K562 (cell line): ENCODE measurements around the gene ZNF236. TPM values are rescaled to one million over a fixed set of nuclear protein-coding genes. Genes with fewer than 3 reads are reported as not detected.

ENCODE experiments used
- CCNT2 ChIP-seq: IDR thresholded peaks from 2 replicates; pipeline ENCODE4 v1.6.1; 2011; ENCODE audit warnings: borderline replicate concordance, low read depth, mild to moderate bottlenecking, moderate library complexity, mixed read lengths, low read length; ENCODE audit not compliant: insufficient read length; ENCODE audit errors: extremely low read depth
- HDAC2 ChIP-seq: fragments of 450-650 bp; IDR thresholded peaks from 2 replicates; pipeline ENCODE4 v1.6.1; 2016; ENCODE audit warnings: mild to moderate bottlenecking
- HMGN3 ChIP-seq: IDR thresholded peaks from 2 replicates; pipeline ENCODE4 v1.6.1; 2011; ENCODE audit warnings: borderline replicate concordance, low read depth, mild to moderate bottlenecking, mixed read lengths, low read length; ENCODE audit not compliant: insufficient read length; ENCODE audit errors: extremely low read depth
- HNRNPK ChIP-seq: fragments of 200-400 bp; formaldehyde crosslinking; IDR thresholded peaks from one replicate; pipeline ENCODE4 v1.6.1; 2018; ENCODE audit warnings: mild to moderate bottlenecking, low read depth, low read length; ENCODE audit not compliant: poor library complexity, severe bottlenecking
- KDM5B ChIP-seq: fragments of 200-600 bp; sonication (generic); IDR thresholded peaks from 2 replicates; pipeline ENCODE4 v1.6.1; 2012; ENCODE audit warnings: low read depth, mild to moderate bottlenecking, moderate library complexity, low read length, control low read depth, inconsistent platforms; ENCODE audit not compliant: insufficient replicate concordance
- L3MBTL2 ChIP-seq: fragments of 450-650 bp; IDR thresholded peaks from 2 replicates; pipeline ENCODE4 v1.6.1; 2016; ENCODE audit warnings: mild to moderate bottlenecking, moderate library complexity
- MYC ChIP-seq, 2 experiments: fragments of 250-450 bp in 1 of 2; sonication (Bioruptor Pico) in 1 of 2; IDR thresholded peaks; 2 replicates each; pipeline versions ENCODE4 v1.5.1 to v1.6.1; 2012 to 2021; ENCODE audit warnings: low read depth in 2 of 2, borderline replicate concordance in 1 of 2, improper control_type of control experiment in 1 of 2, low read length in 1 of 2, mild to moderate bottlenecking in 1 of 2, moderate library complexity in 1 of 2
- NONO ChIP-seq, 2 experiments: fragments of 200-400 bp in 1 of 2; fragments of 450-650 bp in 1 of 2; formaldehyde crosslinking in 1 of 2; IDR thresholded peaks; 2 replicates each; pipeline ENCODE4 v1.6.1; 2017; ENCODE audit warnings: low read depth in 2 of 2, mild to moderate bottlenecking in 2 of 2, moderate library complexity in 2 of 2, low read length in 1 of 2
- PHF8 ChIP-seq: fragments of 200-600 bp; sonication (generic); IDR thresholded peaks from 2 replicates; pipeline ENCODE4 v1.6.1; 2012; ENCODE audit warnings: mixed run types, mild to moderate bottlenecking, inconsistent platforms, low read length, moderate library complexity, borderline replicate concordance
- POLR2B ChIP-seq: fragments of 450-650 bp; IDR thresholded peaks from 2 replicates; pipeline ENCODE4 v1.6.1; 2018; ENCODE audit warnings: low read depth; ENCODE audit not compliant: partially characterized antibody
- SAFB ChIP-seq: fragments of 200-400 bp; formaldehyde crosslinking; IDR thresholded peaks from 2 replicates; pipeline ENCODE4 v1.6.1; 2017; ENCODE audit warnings: low read depth, low read length, borderline replicate concordance
- TAF1 ChIP-seq: IDR thresholded peaks from 2 replicates; pipeline ENCODE4 v1.6.1; 2011; ENCODE audit warnings: mild to moderate bottlenecking, low read length, moderate library complexity; ENCODE audit not compliant: insufficient read depth, control insufficient read depth, severe bottlenecking; ENCODE audit errors: extremely low read depth
- ZNF140 ChIP-seq: fragments of 250-450 bp; sonication (Bioruptor Pico); IDR thresholded peaks from 2 replicates; pipeline ENCODE4 v1.8.0; 2021; ENCODE audit warnings: moderate library complexity, mild to moderate bottlenecking, inconsistent platforms
- polyA plus RNA-seq, 8 experiments: library from polyadenylated mRNA; depleted of rRNA in 4 of 8; stranded (reverse) in 5 of 8; unstranded in 3 of 8; fragments of >200 nt; fragmentation: Nextera tagmentation in 2 of 8; fragmentation: Illumina TruSeq in 1 of 8; extraction: Ambion mirVana in 2 of 8; extraction: Trizol in 1 of 8; gene quantifications; 2 replicates each; pipeline versions ENCODE4 v1.2.1 to v1.2.3, GENCODE V29; 2011 to 2014; ENCODE audit warnings: inconsistent platforms in 1 of 8, missing spikeins in 1 of 8
- total RNA-seq, 7 experiments: library from RNA; depleted of rRNA in 6 of 7; stranded (reverse); fragments of >200 nt in 6 of 7; fragmentation: Illumina TruSeq in 2 of 7; extraction: Trizol in 2 of 7; gene quantifications; 2 replicates each; pipeline versions ENCODE4 v1.2.1 to v1.2.3, GENCODE V29; 2011 to 2021; ENCODE audit warnings: low replicate concordance in 1 of 7
- TF ChIP-seq, protein P1 (sequence below), 3 experiments: fragments of 200-800 bp in 1 of 3; sonication (Bioruptor generic) in 1 of 3; sonication (generic) in 1 of 3; formaldehyde crosslinking in 1 of 3; IDR thresholded peaks; 2 replicates each; pipeline versions ENCODE4 v1.6.1 to v1.8.0; 2016 to 2022; ENCODE audit warnings: mild to moderate bottlenecking in 2 of 3, missing compliant biosample characterization in 2 of 3, missing genetic modification characterization in 2 of 3, missing genetic modification reagents in 1 of 3
- TF ChIP-seq, protein P2 (sequence below): fragments of 250-450 bp; sonication (Bioruptor Pico); IDR thresholded peaks from 2 replicates; pipeline ENCODE4 v1.8.0; 2022; ENCODE audit warnings: inconsistent platforms

Gene ZNF236
- total and polyA plus RNA-seq, 9 of the 15 experiments (the other 6 are each of a cell fraction or from before 2014, with no cell fraction given): 0.35 to 8.7 (median 3.4) TPM

DNA sequence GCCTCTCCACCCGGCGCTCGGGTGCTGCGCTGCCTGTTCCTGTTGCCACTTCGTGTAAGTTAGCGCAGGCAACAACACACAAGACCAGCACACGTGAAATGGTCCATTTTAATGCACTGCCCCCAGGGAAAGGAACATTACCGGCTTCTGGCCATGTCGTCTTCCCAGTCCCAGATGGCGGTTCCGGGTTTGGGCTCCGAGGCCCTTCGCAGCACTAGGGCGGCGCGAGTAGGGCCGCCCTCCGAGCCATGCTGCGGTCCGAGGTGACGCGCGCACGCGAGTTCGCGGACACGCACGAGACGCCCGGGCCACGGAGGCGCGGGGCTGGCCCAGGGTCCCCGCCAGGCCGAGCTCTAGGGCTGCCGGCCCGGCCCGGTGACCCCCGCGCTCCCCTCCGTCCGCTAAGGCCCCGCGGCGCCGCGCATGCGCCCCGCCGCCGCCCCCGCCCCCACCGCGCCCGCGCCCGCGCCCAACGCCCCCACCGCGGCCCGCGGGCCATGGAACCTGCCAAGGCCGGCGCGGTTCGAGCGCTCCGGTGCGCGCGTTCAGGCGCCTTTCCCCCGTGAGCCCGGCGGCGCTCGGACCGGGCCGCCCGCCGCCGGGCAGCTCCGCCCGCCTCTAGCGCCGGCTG, 367 bp upstream of the ZNF236 start (continued):
- TF ChIP-seq, protein P1, sequence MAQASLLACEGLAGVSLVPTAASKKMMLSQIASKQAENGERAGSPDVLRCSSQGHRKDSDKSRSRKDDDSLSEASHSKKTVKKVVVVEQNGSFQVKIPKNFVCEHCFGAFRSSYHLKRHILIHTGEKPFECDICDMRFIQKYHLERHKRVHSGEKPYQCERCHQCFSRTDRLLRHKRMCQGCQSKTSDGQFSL (CRISPR knock-in tag; IDR thresholded peaks at IDR 0.05): 0 out of 2 replicates have a peak, but pooled peaks have one; percentile 19
- TF ChIP-seq, protein P1 (tag; IDR thresholded peaks at IDR 0.05): no peak
- peak; percentile 5 for TF ChIP-seq CCNT2
- peak; percentile 59; the same call in 1 of the 2 replicates for TF ChIP-seq PHF8
- 0 out of 2 replicates have a peak, but pooled peaks have one; percentile 39 for TF ChIP-seq L3MBTL2
- TF ChIP-seq MYC (IDR thresholded peaks at IDR 0.05; ENCODE audit: low read depth, low read length): 0 out of 2 replicates have a peak, but pooled peaks have one; percentile 19
- TF ChIP-seq MYC (CRISPR knock-in tag; IDR thresholded peaks at IDR 0.05; ENCODE audit: borderline replicate concordance, low read depth): no peak
- TF ChIP-seq SAFB: peak; percentile 96
- TF ChIP-seq HDAC2: 0 out of 2 replicates have a peak, but pooled peaks have one; percentile 24
- peak in 1 of 2 experiments; percentile 43; a peak in 2 of 4 replicates for TF ChIP-seq NONO (IDR thresholded peaks at IDR 0.05; ENCODE audit: low read depth in 2 of 2, low read length in 1 of 2)
- TF ChIP-seq, protein P2, sequence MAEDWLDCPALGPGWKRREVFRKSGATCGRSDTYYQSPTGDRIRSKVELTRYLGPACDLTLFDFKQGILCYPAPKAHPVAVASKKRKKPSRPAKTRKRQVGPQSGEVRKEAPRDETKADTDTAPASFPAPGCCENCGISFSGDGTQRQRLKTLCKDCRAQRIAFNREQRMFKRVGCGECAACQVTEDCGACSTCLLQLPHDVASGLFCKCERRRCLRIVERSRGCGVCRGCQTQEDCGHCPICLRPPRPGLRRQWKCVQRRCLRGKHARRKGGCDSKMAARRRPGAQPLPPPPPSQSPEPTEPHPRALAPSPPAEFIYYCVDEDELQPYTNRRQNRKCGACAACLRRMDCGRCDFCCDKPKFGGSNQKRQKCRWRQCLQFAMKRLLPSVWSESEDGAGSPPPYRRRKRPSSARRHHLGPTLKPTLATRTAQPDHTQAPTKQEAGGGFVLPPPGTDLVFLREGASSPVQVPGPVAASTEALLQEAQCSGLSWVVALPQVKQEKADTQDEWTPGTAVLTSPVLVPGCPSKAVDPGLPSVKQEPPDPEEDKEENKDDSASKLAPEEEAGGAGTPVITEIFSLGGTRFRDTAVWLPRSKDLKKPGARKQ (CRISPR knock-in tag): no peak
- no peak for TF ChIP-seq HNRNPK
- peak; percentile 54 for TF ChIP-seq HMGN3
- peak; percentile 23 for TF ChIP-seq POLR2B
- no peak for TF ChIP-seq ZNF140 (CRISPR knock-in tag)
- peak; percentile 27 for TF ChIP-seq TAF1
- TF ChIP-seq KDM5B: peak; percentile 59
